Measurements from ENCODE around the gene ARTN.

Gene ARTN

GRCh38 chr1:43951021-43951985 is 17.7 kb downstream of the ARTN start:
- no peak overlapping the region for H3K4me3 ChIP-seq (ENCODE audit: low read depth, low read length)
- no peak overlapping the region for H3K27ac ChIP-seq (ENCODE audit: low read depth, low read length)
- H3K9ac ChIP-seq (ENCODE audit: low read depth, low read length) = no peak overlapping the region
- H3K4me1 ChIP-seq (ENCODE audit: control insufficient read depth, insufficient read depth, low read length) = peaks cover 13% of the 10 kb centered on the region
- no peaks in the 10 kb centered on the region for H3K9me3 ChIP-seq (ENCODE audit: control insufficient read depth, insufficient read depth, low read length)
- peaks cover 11% of the 10 kb centered on the region; the same call in 1 of the 2 replicates for H3K36me3 ChIP-seq (ENCODE audit: control insufficient read depth, insufficient read depth, low read length)
- H3K27me3 ChIP-seq (ENCODE audit: control insufficient read depth, insufficient read depth, low read length) = no peaks in the 10 kb centered on the region

- Histone ChIP-seq H3K27ac (ENCODE audit: low read depth, low read length) (no peak overlapping the region), H3K36me3 (ENCODE audit: control insufficient read depth, insufficient read depth, low read length) (peaks cover 18% of the 10 kb centered on the region), H3K9ac (ENCODE audit: low read depth, low read length) (no peak overlapping the region)
These were observed 19.2 kb downstream of the ARTN start for GRCh38 chr1:43952731-43953346.

DNA sequence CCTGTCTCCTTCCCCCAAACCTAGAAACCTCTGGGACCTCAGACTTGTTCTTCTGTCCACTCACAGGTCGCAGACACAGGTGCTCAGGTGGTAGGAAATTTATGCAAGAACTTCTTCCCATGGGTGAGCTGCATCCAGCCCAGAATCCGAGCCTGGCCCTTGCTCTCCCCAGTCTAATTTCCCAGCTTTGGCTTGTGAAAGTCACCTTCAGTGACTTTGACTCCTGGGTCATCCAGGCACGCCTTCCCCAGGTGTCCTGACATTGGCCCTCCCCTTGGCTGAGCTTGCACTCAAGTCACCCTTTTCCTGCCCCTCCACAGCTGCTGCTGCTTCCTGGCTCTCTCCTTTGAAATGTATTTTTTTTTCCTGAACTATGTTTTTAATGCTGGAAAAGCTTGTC is 19.8 kb downstream of the ARTN start:
- peaks cover 4% of the 10 kb centered on the region for H3K4me1 ChIP-seq (ENCODE audit: control insufficient read depth, insufficient read depth, low read length)
- H3K27ac ChIP-seq (ENCODE audit: low read depth, low read length) = no peak overlapping the region
- no peaks in the 10 kb centered on the region for H3K9me3 ChIP-seq (ENCODE audit: control insufficient read depth, insufficient read depth, low read length)
- no peaks in the 10 kb centered on the region for H3K27me3 ChIP-seq (ENCODE audit: control insufficient read depth, insufficient read depth, low read length)
- H3K4me3 ChIP-seq (ENCODE audit: low read depth, low read length) = no peak overlapping the region
- H3K9ac ChIP-seq (ENCODE audit: low read depth, low read length) = no peak overlapping the region
- H3K36me3 ChIP-seq (ENCODE audit: control insufficient read depth, insufficient read depth, low read length) = peaks cover 22% of the 10 kb centered on the region

More at GRCh38 chr1:43952731-43953346, 19.2 kb downstream of the ARTN start:
- Histone ChIP-seq H3K27me3 (ENCODE audit: control insufficient read depth, insufficient read depth, low read length) (no peaks in the 10 kb centered on the region), H3K9me3 (ENCODE audit: control insufficient read depth, insufficient read depth, low read length) (no peaks in the 10 kb centered on the region), H3K4me1 (ENCODE audit: control insufficient read depth, insufficient read depth, low read length) (peaks cover 9% of the 10 kb centered on the region), H3K4me3 (ENCODE audit: low read depth, low read length) (no peak overlapping the region)

- H3K27me3 ChIP-seq (ENCODE audit: control insufficient read depth, insufficient read depth, low read length) = no peaks in the 10 kb centered on the region
- H3K36me3 ChIP-seq (ENCODE audit: control insufficient read depth, insufficient read depth, low read length) = peaks cover 27% of the 10 kb centered on the region
- no peaks in the 10 kb centered on the region for H3K9me3 ChIP-seq (ENCODE audit: control insufficient read depth, insufficient read depth, low read length)
- H3K4me3 ChIP-seq (ENCODE audit: low read depth, low read length) = no peak overlapping the region
- no peak overlapping the region for H3K9ac ChIP-seq (ENCODE audit: low read depth, low read length)
- H3K27ac ChIP-seq (ENCODE audit: low read depth, low read length) = no peak overlapping the region
- H3K4me1 ChIP-seq (ENCODE audit: control insufficient read depth, insufficient read depth, low read length) = peaks cover 4% of the 10 kb centered on the region
These were observed 20.4 kb downstream of the ARTN start for GRCh38 chr1:43954036-43954435.

DNA sequence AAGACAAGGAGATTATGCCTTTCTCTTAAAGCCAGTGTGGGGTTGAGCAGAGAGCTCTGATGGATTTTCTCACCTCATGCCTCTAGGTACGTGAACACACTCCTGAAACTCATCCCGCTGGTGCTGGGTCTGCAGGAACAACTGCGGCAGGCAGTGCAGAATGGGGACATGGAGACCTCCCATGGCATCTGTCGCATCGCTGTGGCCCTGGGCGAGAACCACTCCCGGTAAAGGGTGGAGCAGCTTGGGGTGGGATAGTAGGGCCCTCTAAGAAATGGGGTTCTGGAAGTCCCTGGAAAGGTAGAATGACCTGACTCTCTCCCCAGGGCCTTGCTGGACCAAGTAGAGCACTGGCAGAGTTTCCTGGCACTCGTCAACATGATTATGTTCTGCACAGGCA is 22.6 kb downstream of the ARTN start:
- Histone ChIP-seq H3K4me1 (ENCODE audit: control insufficient read depth, insufficient read depth, low read length) (peaks cover 4% of the 10 kb centered on the region), H3K27ac (ENCODE audit: low read depth, low read length) (no peak overlapping the region), H3K4me3 (ENCODE audit: low read depth, low read length) (no peak overlapping the region), H3K36me3 (ENCODE audit: control insufficient read depth, insufficient read depth, low read length) (peaks cover 24% of the 10 kb centered on the region), H3K27me3 (ENCODE audit: control insufficient read depth, insufficient read depth, low read length) (no peaks in the 10 kb centered on the region), H3K9me3 (ENCODE audit: control insufficient read depth, insufficient read depth, low read length) (no peaks in the 10 kb centered on the region), H3K9ac (ENCODE audit: low read depth, low read length) (no peak overlapping the region)

- Histone ChIP-seq H3K27ac (ENCODE audit: low read depth, low read length) (no peak overlapping the region), H3K36me3 (ENCODE audit: control insufficient read depth, insufficient read depth, low read length) (peaks cover 32% of the 10 kb centered on the region), H3K9me3 (ENCODE audit: control insufficient read depth, insufficient read depth, low read length) (no peaks in the 10 kb centered on the region), H3K27me3 (ENCODE audit: control insufficient read depth, insufficient read depth, low read length) (no peaks in the 10 kb centered on the region), H3K4me1 (ENCODE audit: control insufficient read depth, insufficient read depth, low read length) (peaks cover 4% of the 10 kb centered on the region), H3K4me3 (ENCODE audit: low read depth, low read length) (no peak overlapping the region), H3K9ac (ENCODE audit: low read depth, low read length) (no peak overlapping the region)
These were observed 23.9 kb downstream of the ARTN start for GRCh38 chr1:43957407-43958040.

GRCh38 chr1:43958351-43959255 is 25.0 kb downstream of the ARTN start:
- no peaks in the 10 kb centered on the region for H3K9me3 ChIP-seq (ENCODE audit: control insufficient read depth, insufficient read depth, low read length)
- no peak overlapping the region for H3K4me3 ChIP-seq (ENCODE audit: low read depth, low read length)
- H3K36me3 ChIP-seq (ENCODE audit: control insufficient read depth, insufficient read depth, low read length) = peaks cover 32% of the 10 kb centered on the region
- no peak overlapping the region for H3K27ac ChIP-seq (ENCODE audit: low read depth, low read length)
- no peaks in the 10 kb centered on the region for H3K27me3 ChIP-seq (ENCODE audit: control insufficient read depth, insufficient read depth, low read length)
- no peak overlapping the region for H3K9ac ChIP-seq (ENCODE audit: low read depth, low read length)
- no peaks in the 10 kb centered on the region for H3K4me1 ChIP-seq (ENCODE audit: control insufficient read depth, insufficient read depth, low read length)

GRCh38 chr1:43960798-43961197 is 27.2 kb downstream of the ARTN start:
- Histone ChIP-seq H3K9me3 (ENCODE audit: control insufficient read depth, insufficient read depth, low read length) (no peaks in the 10 kb centered on the region), H3K4me3 (ENCODE audit: low read depth, low read length) (no peak overlapping the region), H3K4me1 (ENCODE audit: control insufficient read depth, insufficient read depth, low read length) (no peaks in the 10 kb centered on the region), H3K36me3 (ENCODE audit: control insufficient read depth, insufficient read depth, low read length) (peaks cover 32% of the 10 kb centered on the region), H3K27me3 (ENCODE audit: control insufficient read depth, insufficient read depth, low read length) (no peaks in the 10 kb centered on the region), H3K9ac (ENCODE audit: low read depth, low read length) (no peak overlapping the region), H3K27ac (ENCODE audit: low read depth, low read length) (no peak overlapping the region)

- peaks cover 33% of the 10 kb centered on the region for H3K36me3 ChIP-seq (ENCODE audit: control insufficient read depth, insufficient read depth, low read length)
- H3K9ac ChIP-seq (ENCODE audit: low read depth, low read length) = no peak overlapping the region
- H3K9me3 ChIP-seq (ENCODE audit: control insufficient read depth, insufficient read depth, low read length) = no peaks in the 10 kb centered on the region
- H3K4me1 ChIP-seq (ENCODE audit: control insufficient read depth, insufficient read depth, low read length) = no peaks in the 10 kb centered on the region
- H3K27me3 ChIP-seq (ENCODE audit: control insufficient read depth, insufficient read depth, low read length) = no peaks in the 10 kb centered on the region
- H3K4me3 ChIP-seq (ENCODE audit: low read depth, low read length) = no peak overlapping the region
- no peak overlapping the region for H3K27ac ChIP-seq (ENCODE audit: low read depth, low read length)
These were observed 28.1 kb downstream of the ARTN start for GRCh38 chr1:43961692-43962091.

GRCh38 chr1:43962324-43962723 is 28.7 kb downstream of the ARTN start:
- Histone ChIP-seq H3K4me1 (ENCODE audit: control insufficient read depth, insufficient read depth, low read length) (no peaks in the 10 kb centered on the region), H3K4me3 (ENCODE audit: low read depth, low read length) (no peak overlapping the region), H3K9ac (ENCODE audit: low read depth, low read length) (no peak overlapping the region), H3K27ac (ENCODE audit: low read depth, low read length) (no peak overlapping the region), H3K27me3 (ENCODE audit: control insufficient read depth, insufficient read depth, low read length) (no peaks in the 10 kb centered on the region), H3K9me3 (ENCODE audit: control insufficient read depth, insufficient read depth, low read length) (no peaks in the 10 kb centered on the region), H3K36me3 (ENCODE audit: control insufficient read depth, insufficient read depth, low read length) (peaks cover 33% of the 10 kb centered on the region)

Measured in HUES48 (cell line).